Measurements from ENCODE around the gene C1orf198. TPM values are rescaled to one million over a fixed set of nuclear protein-coding genes. Genes with fewer than 3 reads are reported as not detected.

C1orf198 gene
- total RNA-seq, 4 donors from 2014 or later = 95.6 to 214 (median 140) TPM

- Histone ChIP-seq H3K4me1 (peaks cover 0 to 15% (median 6%) of the 10 kb centered on the region in 4 donors), H3K9me3 (peaks cover 0 to 11% (median 5%) of the 10 kb centered on the region in 4 donors), H3K36me3 (no peaks in the 10 kb centered on the region), H3K27me3 (no peaks in the 10 kb centered on the region), H3K4me3 (no peak overlapping the region), H3K27ac (replicated peaks in 1 of 4) (peak overlapping the region in 2 of 4 donors; percentile 19 to 25)
- peak; percentile 80 for DNase-seq (ENCODE audit: extremely low spot score)
- 93% methylated on average over 4 of the region's 8 CpGs for WGBS
- TF ChIP-seq POLR2A (IDR thresholded peaks at IDR 0.05; ENCODE audit: low read depth) (no peak), POLR2AphosphoS5 (IDR thresholded peaks at IDR 0.05) (no peak), EP300 (IDR thresholded peaks at IDR 0.05) (no peak)
- TF ChIP-seq, protein P1, sequence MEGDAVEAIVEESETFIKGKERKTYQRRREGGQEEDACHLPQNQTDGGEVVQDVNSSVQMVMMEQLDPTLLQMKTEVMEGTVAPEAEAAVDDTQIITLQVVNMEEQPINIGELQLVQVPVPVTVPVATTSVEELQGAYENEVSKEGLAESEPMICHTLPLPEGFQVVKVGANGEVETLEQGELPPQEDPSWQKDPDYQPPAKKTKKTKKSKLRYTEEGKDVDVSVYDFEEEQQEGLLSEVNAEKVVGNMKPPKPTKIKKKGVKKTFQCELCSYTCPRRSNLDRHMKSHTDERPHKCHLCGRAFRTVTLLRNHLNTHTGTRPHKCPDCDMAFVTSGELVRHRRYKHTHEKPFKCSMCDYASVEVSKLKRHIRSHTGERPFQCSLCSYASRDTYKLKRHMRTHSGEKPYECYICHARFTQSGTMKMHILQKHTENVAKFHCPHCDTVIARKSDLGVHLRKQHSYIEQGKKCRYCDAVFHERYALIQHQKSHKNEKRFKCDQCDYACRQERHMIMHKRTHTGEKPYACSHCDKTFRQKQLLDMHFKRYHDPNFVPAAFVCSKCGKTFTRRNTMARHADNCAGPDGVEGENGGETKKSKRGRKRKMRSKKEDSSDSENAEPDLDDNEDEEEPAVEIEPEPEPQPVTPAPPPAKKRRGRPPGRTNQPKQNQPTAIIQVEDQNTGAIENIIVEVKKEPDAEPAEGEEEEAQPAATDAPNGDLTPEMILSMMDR (IDR thresholded peaks at IDR 0.05) = no peak
- intact Hi-C loops (cut with DNase I) = no loop called here
Observed at GRCh38 chr1:230809256-230809990, 58.9 kb downstream of the C1orf198 start.

- peaks cover 0 to 11% (median 5%) of the 10 kb centered on the region in 4 donors for H3K9me3 ChIP-seq
- peak; percentile 79 for DNase-seq (ENCODE audit: extremely low spot score)
- H3K27ac ChIP-seq (replicated peaks in 1 of 4) = peak overlapping the region in 2 of 4 donors; percentile 19 to 62
- TF ChIP-seq POLR2AphosphoS5 (IDR thresholded peaks at IDR 0.05) = no peak
- no peak for TF ChIP-seq EP300 (IDR thresholded peaks at IDR 0.05)
- no peak for TF ChIP-seq POLR2A (IDR thresholded peaks at IDR 0.05; ENCODE audit: low read depth)
- TF ChIP-seq, protein P1 (IDR thresholded peaks at IDR 0.05) = no peak
- intact Hi-C loops (cut with DNase I) = no loop called here
- no peaks in the 10 kb centered on the region for H3K36me3 ChIP-seq
- H3K27me3 ChIP-seq = no peaks in the 10 kb centered on the region
- WGBS = 59% methylated on average over 4 of the region's 4 CpGs
- H3K4me1 ChIP-seq = peaks cover 0 to 15% (median 6%) of the 10 kb centered on the region in 4 donors
- no peak overlapping the region for H3K4me3 ChIP-seq
Observed at GRCh38 chr1:230808281-230808872, 59.9 kb downstream of the C1orf198 start.

GRCh38 chr1:230807561-230808280 is 60.6 kb downstream of the C1orf198 start:
- no peaks in the 10 kb centered on the region for H3K27me3 ChIP-seq
- peak; percentile 86 for DNase-seq (ENCODE audit: extremely low spot score)
- H3K4me1 ChIP-seq = peaks cover 0 to 15% (median 6%) of the 10 kb centered on the region in 4 donors
- no peak overlapping the region for H3K4me3 ChIP-seq
- TF ChIP-seq EP300 (IDR thresholded peaks at IDR 0.05) (no peak), POLR2AphosphoS5 (IDR thresholded peaks at IDR 0.05) (peak in 1 of 2 donors; percentile 13)
- intact Hi-C loops (cut with DNase I) = no loop called here
- H3K27ac ChIP-seq (replicated peaks in 1 of 4) = peak overlapping the region in 2 of 4 donors; percentile 30 to 62
- H3K36me3 ChIP-seq = no peaks in the 10 kb centered on the region
- 72% methylated on average over 3 of the region's 3 CpGs for WGBS
- peaks cover 0 to 8% (median 3%) of the 10 kb centered on the region in 4 donors for H3K9me3 ChIP-seq

DNA sequence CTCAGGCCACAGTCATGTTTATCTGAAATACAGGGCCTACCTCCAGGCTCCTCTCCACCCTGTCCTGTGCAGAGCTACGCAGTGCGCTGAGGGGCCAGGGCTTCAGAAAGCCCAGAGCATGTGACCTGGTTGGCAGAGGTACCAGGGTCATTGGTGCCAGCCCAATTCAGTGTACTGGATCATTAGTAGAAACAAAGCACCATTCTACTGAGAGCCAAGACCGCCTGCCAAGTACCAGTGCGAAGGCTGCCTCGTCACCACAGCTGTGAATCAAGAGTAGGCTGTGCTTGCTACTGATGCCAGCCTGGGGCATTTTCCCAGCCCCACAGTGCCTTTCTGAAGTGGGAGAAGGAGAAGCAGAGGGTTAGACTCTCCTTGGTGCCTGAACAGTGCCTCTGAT is 61.3 kb downstream of the C1orf198 start:
- intact Hi-C loops (cut with DNase I) = no loop called here
- H3K4me3 ChIP-seq = no peak overlapping the region
- peak; percentile 89 for DNase-seq (ENCODE audit: extremely low spot score)
- H3K9me3 ChIP-seq = peaks cover 0 to under 1% (median 0%) of the 10 kb centered on the region in 4 donors
- H3K4me1 ChIP-seq = peaks cover 0 to 15% (median 6%) of the 10 kb centered on the region in 4 donors
- H3K27me3 ChIP-seq = no peaks in the 10 kb centered on the region
- WGBS = 79% methylated on average over 2 of the region's 5 CpGs
- TF ChIP-seq, protein P1 (IDR thresholded peaks at IDR 0.05) = no peak
- TF ChIP-seq POLR2AphosphoS5 (IDR thresholded peaks at IDR 0.05) = peak in 1 of 2 donors; percentile 20
- H3K27ac ChIP-seq (replicated peaks in 1 of 4) = peak overlapping the region in 2 of 4 donors; percentile 30 to 62
- H3K36me3 ChIP-seq = no peaks in the 10 kb centered on the region

DNA sequence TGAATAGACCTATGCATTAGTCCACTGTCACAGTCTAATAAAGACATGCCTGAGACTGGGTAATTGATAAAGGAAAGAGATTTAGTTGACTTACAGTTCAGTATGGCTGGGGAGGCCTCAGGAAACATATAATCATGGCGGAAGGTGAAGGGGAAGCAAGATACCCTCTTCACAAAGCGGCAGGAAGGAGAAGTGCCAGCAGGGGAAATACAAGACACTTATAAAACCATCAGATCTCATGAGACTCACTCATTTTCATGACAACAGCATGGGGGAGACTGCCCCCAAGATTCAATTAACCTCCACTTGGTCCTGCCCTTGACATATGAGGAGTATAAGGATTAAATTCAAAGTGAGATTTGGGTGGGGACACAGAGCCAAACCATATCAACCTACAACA is 61.8 kb downstream of the C1orf198 start:
- no peak for TF ChIP-seq POLR2AphosphoS5 (IDR thresholded peaks at IDR 0.05)
- TF ChIP-seq POLR2A (IDR thresholded peaks at IDR 0.05; ENCODE audit: low read depth) = no peak
- TF ChIP-seq, protein P1 (IDR thresholded peaks at IDR 0.05) = no peak
- no peak for TF ChIP-seq EP300 (IDR thresholded peaks at IDR 0.05)
- no peaks in the 10 kb centered on the region for H3K36me3 ChIP-seq

More for the DNA sequence above, 61.8 kb downstream of the C1orf198 start:
- 70% methylated on average over 2 of the region's 2 CpGs for WGBS
- intact Hi-C loops (cut with DNase I) = no loop called here
- Histone ChIP-seq H3K9me3 (no peaks in the 10 kb centered on the region), H3K4me3 (no peak overlapping the region), H3K27ac (replicated peaks in 1 of 4) (peak overlapping the region in 1 of 4 donors; percentile 15), H3K4me1 (peaks cover 0 to 15% (median 6%) of the 10 kb centered on the region in 4 donors), H3K27me3 (no peaks in the 10 kb centered on the region)
- peak; percentile 57 for DNase-seq (ENCODE audit: extremely low spot score)
